ENCODE results near the gene REXO2. TPM values are rescaled to one million over a fixed set of nuclear protein-coding genes. Genes with fewer than 3 reads are reported as not detected.

Gene REXO2
- total RNA-seq: 100 to 1,000 TPM; 104 to 245 (median 143) TPM
- 100 to 1,000 TPM in 1 of 3 donors, 10 to 100 TPM in 2; 67.8 to 110 (median 91.8) TPM for polyA plus RNA-seq
- long read RNA-seq, donor 1, transcript REXO2-220 (7 exons, 1,158 nt): major isoform, 20 of 23 reads
- long read RNA-seq, donor 1, partial matches to known transcripts: 0 of 23 reads
- long read RNA-seq, donor 1, other reads (novel, unspliced or antisense): 0 of 23 reads
- long read RNA-seq, donor 2, transcript REXO2-220 (7 exons, 1,158 nt): major isoform, 9 of 11 reads
- long read RNA-seq, donor 2, partial matches to known transcripts: 0 of 11 reads
- long read RNA-seq, donor 2, other reads (novel, unspliced or antisense): 0 of 11 reads
- long read RNA-seq, donor 3, transcript REXO2-220 (7 exons, 1,158 nt): major isoform, 15 of 26 reads
- long read RNA-seq, donor 3, partial matches to known transcripts: 5 of 26 reads
- long read RNA-seq, donor 3, other reads (novel, unspliced or antisense): 0 of 26 reads
- long read RNA-seq, donor 4, partial matches to known transcripts: 0 of 2 reads
- long read RNA-seq, donor 4, other reads (novel, unspliced or antisense): 0 of 2 reads
- long read RNA-seq, donor 5, transcript REXO2-220 (7 exons, 1,158 nt): major isoform, 26 of 33 reads
- long read RNA-seq, donor 5, partial matches to known transcripts: 0 of 33 reads
- long read RNA-seq, donor 5, other reads (novel, unspliced or antisense): 0 of 33 reads
- long read RNA-seq, donor 6, transcript REXO2-220 (7 exons, 1,158 nt): major isoform, 47 of 62 reads
- long read RNA-seq, donor 6, transcript REXO2-210 (3 exons, 1,088 nt): minor isoform, 5 of 62 reads
- long read RNA-seq, donor 6, partial matches to known transcripts: 0 of 62 reads
- long read RNA-seq, donor 6, other reads (novel, unspliced or antisense): 0 of 62 reads
- long read RNA-seq, donor 7, transcript REXO2-220 (7 exons, 1,158 nt): major isoform, 43 of 47 reads
- long read RNA-seq, donor 7, partial matches to known transcripts: 0 of 47 reads
- long read RNA-seq, donor 7, other reads (novel, unspliced or antisense): 0 of 47 reads
- long read RNA-seq, donor 8, transcript REXO2-220 (7 exons, 1,158 nt): major isoform, 35 of 47 reads
- long read RNA-seq, donor 8, partial matches to known transcripts: 0 of 47 reads
- long read RNA-seq, donor 8, other reads (novel, unspliced or antisense): 0 of 47 reads
- long read RNA-seq, donor 9, transcript REXO2-220 (7 exons, 1,158 nt): major isoform, 25 of 51 reads
- long read RNA-seq, donor 9, partial matches to known transcripts: 19 of 51 reads
- long read RNA-seq, donor 9, other reads (novel, unspliced or antisense): 0 of 51 reads
- long read RNA-seq, donor 10, transcript REXO2-220 (7 exons, 1,158 nt): major isoform, 6 of 7 reads
- long read RNA-seq, donor 10, partial matches to known transcripts: 0 of 7 reads
- long read RNA-seq, donor 10, other reads (novel, unspliced or antisense): 0 of 7 reads

DNA sequence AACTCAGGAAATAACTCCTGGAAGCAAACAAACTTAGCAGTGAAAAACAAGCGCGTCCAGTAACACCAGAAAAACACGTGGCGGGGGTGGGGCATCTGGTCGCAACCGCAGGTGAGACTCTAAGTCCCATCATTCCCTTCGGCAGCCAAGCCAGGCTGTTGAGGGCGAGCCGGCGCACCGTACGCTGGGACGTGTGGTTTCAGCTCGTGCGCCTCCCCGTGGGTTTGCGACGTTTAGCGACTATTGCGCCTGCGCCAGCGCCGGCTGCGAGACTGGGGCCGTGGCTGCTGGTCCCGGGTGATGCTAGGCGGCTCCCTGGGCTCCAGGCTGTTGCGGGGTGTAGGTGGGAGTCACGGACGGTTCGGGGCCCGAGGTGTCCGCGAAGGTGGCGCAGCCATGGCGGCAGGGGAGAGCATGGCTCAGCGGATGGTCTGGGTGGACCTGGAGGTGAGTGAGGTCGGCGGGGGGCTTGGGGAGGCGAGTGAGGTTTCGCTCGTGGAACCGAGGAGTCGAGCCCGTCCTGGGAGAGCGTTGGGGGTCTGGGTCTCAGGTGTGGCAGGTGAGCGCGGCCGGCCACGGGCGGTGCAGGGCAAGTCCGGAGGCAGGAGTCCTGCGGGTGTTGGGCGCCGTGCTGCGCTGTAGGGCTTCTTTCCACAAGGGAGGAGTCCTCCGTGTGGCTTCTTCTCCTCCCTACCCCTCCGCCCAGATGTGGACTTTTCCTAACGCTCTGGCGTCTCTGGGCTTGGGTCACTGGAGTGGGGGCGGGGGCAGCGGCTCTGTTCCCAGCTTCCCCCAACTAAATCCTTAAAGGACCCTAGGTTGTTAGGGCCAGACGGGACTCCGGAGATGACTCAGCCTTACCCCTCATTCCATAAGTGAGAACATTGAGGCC lies at the start of gene REXO2:
Gene REXO2, plus strand, starts transcription at position 239 of the 892 bp plus-strand sequence. Its CDS starts 62 bp downstream, at position 301.
- intact Hi-C loops (cut with DNase I; ENCODE audit: low total_unique reads): no loop called here
- H3K27me3 ChIP-seq: no peaks in the 10 kb centered on the region
- H3K27ac ChIP-seq: peak within 1 kb of the TSS; percentile 76 to 92 (median 89)
- WGBS, 5 donors: 0% methylated on average over 28 to 64 of the region's 64 CpGs
- no peaks in the 10 kb centered on the region for H3K9me3 ChIP-seq
- peak within 1 kb of the TSS; percentile 88 to 95 (median 90) for H3K4me3 ChIP-seq
- TF ChIP-seq POLR2A (IDR thresholded peaks at IDR 0.05) (peak in 1 of 4 donors; percentile 44), EP300 (IDR thresholded peaks at IDR 0.05) (no peak), POLR2AphosphoS5 (IDR thresholded peaks at IDR 0.05) (peak; percentile 84 to 97 (median 84))
- TF ChIP-seq, protein P1, sequence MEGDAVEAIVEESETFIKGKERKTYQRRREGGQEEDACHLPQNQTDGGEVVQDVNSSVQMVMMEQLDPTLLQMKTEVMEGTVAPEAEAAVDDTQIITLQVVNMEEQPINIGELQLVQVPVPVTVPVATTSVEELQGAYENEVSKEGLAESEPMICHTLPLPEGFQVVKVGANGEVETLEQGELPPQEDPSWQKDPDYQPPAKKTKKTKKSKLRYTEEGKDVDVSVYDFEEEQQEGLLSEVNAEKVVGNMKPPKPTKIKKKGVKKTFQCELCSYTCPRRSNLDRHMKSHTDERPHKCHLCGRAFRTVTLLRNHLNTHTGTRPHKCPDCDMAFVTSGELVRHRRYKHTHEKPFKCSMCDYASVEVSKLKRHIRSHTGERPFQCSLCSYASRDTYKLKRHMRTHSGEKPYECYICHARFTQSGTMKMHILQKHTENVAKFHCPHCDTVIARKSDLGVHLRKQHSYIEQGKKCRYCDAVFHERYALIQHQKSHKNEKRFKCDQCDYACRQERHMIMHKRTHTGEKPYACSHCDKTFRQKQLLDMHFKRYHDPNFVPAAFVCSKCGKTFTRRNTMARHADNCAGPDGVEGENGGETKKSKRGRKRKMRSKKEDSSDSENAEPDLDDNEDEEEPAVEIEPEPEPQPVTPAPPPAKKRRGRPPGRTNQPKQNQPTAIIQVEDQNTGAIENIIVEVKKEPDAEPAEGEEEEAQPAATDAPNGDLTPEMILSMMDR (IDR thresholded peaks at IDR 0.05): peak in 4 of 7 experiments; percentile 8 to 39 (median 23)
- H3K4me1 ChIP-seq: peaks cover 20 to 40% (median 27%) of the 10 kb centered on the region in 4 donors
- peak; percentile 97 to 99 for DNase-seq
- H3K36me3 ChIP-seq: peaks cover 0 to 9% (median 9%) of the 10 kb centered on the region in 4 donors

DNA sequence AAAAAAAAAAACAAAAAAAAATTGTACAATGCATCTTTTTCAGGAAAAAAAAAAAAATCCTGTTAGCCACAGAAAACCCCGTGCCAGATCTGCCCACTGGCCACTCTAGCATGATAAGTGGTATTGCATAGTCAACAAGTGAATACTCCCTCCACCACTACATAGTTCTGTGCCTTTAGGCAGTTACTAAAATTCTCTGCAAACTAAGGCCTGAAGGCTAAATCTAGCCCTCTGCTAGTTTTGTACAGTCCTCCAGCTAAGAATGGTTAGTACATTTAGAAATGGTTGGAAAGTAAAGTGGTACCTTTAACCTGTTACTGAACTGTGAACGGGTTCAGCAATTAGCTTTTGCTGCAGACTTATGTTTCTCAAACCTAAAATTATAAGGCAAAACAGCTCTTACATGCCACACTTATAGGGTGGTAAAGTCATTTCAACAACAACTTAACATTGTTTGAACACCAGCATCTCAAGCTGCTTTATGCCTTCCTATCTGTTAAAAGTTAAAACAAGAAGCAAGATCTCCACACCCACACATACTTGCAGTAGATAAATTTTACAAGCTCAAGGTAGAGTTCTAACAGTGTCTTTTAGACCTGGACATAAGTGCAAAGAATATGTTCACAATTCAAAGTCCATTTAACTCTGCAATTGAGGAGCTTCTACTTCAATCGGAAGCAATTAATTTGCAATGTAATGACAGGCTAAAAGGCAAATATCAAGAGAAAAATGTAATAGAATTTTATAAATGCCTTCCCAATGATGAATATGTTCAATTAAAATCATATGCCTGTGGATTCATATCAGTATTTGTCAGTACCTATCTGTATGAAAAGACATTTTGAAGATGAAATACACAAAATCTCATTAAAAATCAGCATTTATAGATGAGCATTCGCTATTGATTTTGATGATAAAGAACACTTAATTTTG lies 46.3 kb upstream of the REXO2 start:
- H3K36me3 ChIP-seq: no peaks in the 10 kb centered on the region
- DNase-seq: no peak
- 70 to 79% (median 75%) methylated on average over 4 of the region's 4 CpGs for WGBS, 5 donors
- TF ChIP-seq POLR2A (IDR thresholded peaks at IDR 0.05) (no peak), POLR2AphosphoS5 (IDR thresholded peaks at IDR 0.05) (no peak), EP300 (IDR thresholded peaks at IDR 0.05) (no peak)
- TF ChIP-seq, protein P1 (IDR thresholded peaks at IDR 0.05): no peak
- no peak overlapping the region for H3K4me3 ChIP-seq
- H3K9me3 ChIP-seq: no peaks in the 10 kb centered on the region
- intact Hi-C loops (cut with DNase I; ENCODE audit: low total_unique reads): no loop called here
- no peak overlapping the region for H3K27ac ChIP-seq
- H3K27me3 ChIP-seq: peaks cover 0 to 4% (median 0%) of the 10 kb centered on the region in 3 donors
- H3K4me1 ChIP-seq: peaks cover 0 to 9% (median 3%) of the 10 kb centered on the region in 4 donors

DNA sequence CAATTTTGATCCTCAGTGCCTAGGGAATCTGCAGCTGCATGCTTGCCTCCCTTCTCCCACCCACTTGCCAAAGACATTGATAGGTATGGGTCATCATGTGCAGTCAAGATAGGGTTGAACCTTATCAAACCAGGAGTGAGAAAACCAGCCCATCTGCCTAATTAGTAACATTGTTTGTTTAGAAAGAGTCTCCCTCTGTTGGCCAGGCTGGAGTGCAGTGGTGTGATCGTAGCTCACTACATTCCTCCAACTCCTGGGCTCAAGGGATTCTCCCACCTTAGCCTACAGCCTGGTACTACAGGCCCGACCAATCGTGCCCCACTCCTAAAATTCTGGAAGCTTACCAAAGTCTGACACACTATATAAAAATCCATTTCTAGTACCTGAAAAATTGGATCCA lies 43.5 kb upstream of the REXO2 start:
- no peaks in the 10 kb centered on the region for H3K9me3 ChIP-seq
- intact Hi-C loops (cut with DNase I; ENCODE audit: low total_unique reads): no loop called here
- H3K27ac ChIP-seq: no peak overlapping the region
- no peaks in the 10 kb centered on the region for H3K36me3 ChIP-seq
- H3K4me1 ChIP-seq: peaks cover 6 to 25% (median 16%) of the 10 kb centered on the region in 4 donors
- TF ChIP-seq POLR2AphosphoS5 (IDR thresholded peaks at IDR 0.05): no peak
- TF ChIP-seq, protein P1 (IDR thresholded peaks at IDR 0.05): no peak
- TF ChIP-seq EP300 (IDR thresholded peaks at IDR 0.05): no peak
- TF ChIP-seq POLR2A (IDR thresholded peaks at IDR 0.05): no peak
- 40 to 62% (median 51%) methylated on average over 3 of the region's 3 CpGs for WGBS, 5 donors
- no peak overlapping the region for H3K4me3 ChIP-seq
- peaks cover 0 to 4% (median 0%) of the 10 kb centered on the region in 3 donors for H3K27me3 ChIP-seq
- DNase-seq: no peak
